Mesodermal cell (in vitro differentiated cells): ENCODE data around the gene SPRR5.

Experiments
- H3K27ac ChIP-seq: 2 replicates; pipeline ENCODE4 v1.7.0; 2013; ENCODE audit warnings: mild to moderate bottlenecking, low read depth, low read length, moderate library complexity; ENCODE audit not compliant: severe bottlenecking
- H3K36me3 ChIP-seq: 2 replicates; pipeline ENCODE4 v1.7.1; 2013; ENCODE audit warnings: mild to moderate bottlenecking, low read length, moderate library complexity; ENCODE audit not compliant: control insufficient read depth, insufficient read depth
- H3K4me1 ChIP-seq: one replicate; pipeline ENCODE4 v1.7.1; 2013; ENCODE audit warnings: mild to moderate bottlenecking, low read length; ENCODE audit not compliant: insufficient read depth, control insufficient read depth, poor library complexity, severe bottlenecking
- H3K4me3 ChIP-seq: 2 replicates; pipeline ENCODE4 v1.7.0; 2013; ENCODE audit warnings: low read length, control low read depth, mild to moderate bottlenecking; ENCODE audit not compliant: insufficient read depth, poor library complexity, severe bottlenecking; ENCODE audit errors: extremely low read depth
- H3K9me3 ChIP-seq: 2 replicates; pipeline ENCODE4 v1.7.1; 2013; ENCODE audit warnings: mild to moderate bottlenecking, low read length, moderate library complexity; ENCODE audit not compliant: control insufficient read depth
- WGBS, 2 experiments: methylation state at CpG; one replicate each; pipeline ENCODE4 v1.1.5; 2013; ENCODE audit warnings: missing lambda C conversion rate in 2 of 2; ENCODE audit not compliant: insufficient coverage in 2 of 2; 5-methylcytosine and 5-hydroxymethylcytosine counted together

The SPRR5 gene

DNA sequence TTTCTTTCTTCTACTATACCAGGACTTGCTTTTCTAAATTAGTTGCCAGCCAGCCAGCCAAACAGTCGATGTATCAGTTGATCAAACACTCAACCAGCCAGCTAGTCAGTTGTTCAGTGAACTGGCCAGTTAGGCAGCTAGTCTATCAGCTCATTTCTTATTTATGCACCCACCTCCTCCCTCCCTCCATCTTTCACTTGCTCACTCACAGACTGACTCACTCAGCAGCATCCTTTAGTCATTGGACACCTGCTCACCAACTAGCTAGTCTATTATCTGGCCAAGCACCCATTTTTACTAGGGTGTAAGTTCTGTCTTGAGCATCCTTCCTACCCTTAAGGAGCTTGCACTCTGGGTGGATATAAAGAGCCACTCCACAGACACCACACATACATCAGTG, 17.5 kb downstream of the SPRR5 start:
- 45 to 60% methylated on average over 1 of the region's 1 CpG for WGBS, 2 experiments

DNA sequence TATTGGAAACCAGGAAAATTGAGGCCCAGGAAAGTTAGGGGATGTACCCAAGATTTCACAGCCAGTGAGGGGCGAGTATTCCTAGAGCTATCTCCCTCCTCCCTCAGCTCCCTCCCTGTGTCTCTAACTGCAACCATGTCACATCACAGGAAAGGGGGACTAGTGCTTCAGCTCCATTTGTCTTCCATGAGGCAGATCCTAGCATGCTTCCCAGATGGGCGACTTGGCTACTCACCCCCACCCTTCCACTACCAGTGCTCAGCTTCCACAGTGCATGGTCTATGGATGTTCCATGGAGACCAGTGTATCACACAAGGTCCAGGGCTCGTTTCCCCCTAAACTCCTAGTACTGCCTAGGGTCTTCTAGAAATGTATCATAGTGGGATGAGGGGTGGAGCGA, 18.8 kb downstream of the SPRR5 start:
- no peaks in the 10 kb centered on the region for H3K4me1 ChIP-seq
- H3K4me3 ChIP-seq: no peak overlapping the region
- 81 to 88% methylated on average over 1 to 2 of the region's 4 CpGs for WGBS, 2 experiments
- H3K9me3 ChIP-seq: peaks cover 4% of the 10 kb centered on the region
- H3K36me3 ChIP-seq: no peaks in the 10 kb centered on the region
- H3K27ac ChIP-seq: no peak overlapping the region

More for the DNA sequence above, 17.5 kb downstream of the SPRR5 start:
- H3K36me3 ChIP-seq: no peaks in the 10 kb centered on the region
- H3K9me3 ChIP-seq: peaks cover 4% of the 10 kb centered on the region
- no peak overlapping the region for H3K4me3 ChIP-seq
- H3K27ac ChIP-seq: no peak overlapping the region
- no peaks in the 10 kb centered on the region for H3K4me1 ChIP-seq

DNA sequence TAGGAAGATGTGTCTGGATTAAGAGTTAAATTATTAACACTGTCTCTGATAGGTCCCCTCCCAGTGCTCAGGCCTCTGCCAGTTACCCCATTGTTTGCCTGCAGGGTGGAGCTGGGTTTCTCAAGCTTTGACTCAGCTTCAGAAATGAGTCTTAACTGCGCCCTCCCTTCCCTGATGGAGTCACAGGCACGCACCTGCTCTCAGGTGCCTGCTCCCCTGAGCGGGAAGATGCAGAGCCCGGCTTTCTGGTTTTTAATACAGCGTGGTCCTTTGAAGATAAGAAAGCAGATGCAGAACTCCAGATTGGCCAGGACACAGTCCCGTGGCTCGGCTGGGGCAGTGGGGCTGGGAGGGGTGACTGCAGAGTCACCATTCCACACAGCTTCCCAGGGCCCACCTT, 20.2 kb downstream of the SPRR5 start:
- Histone ChIP-seq H3K4me3 (no peak overlapping the region), H3K36me3 (no peaks in the 10 kb centered on the region), H3K4me1 (no peaks in the 10 kb centered on the region), H3K27ac (no peak overlapping the region), H3K9me3 (peaks cover 4% of the 10 kb centered on the region)
- WGBS, 2 experiments: 73 to 83% methylated on average over 2 to 7 of the region's 7 CpGs

DNA sequence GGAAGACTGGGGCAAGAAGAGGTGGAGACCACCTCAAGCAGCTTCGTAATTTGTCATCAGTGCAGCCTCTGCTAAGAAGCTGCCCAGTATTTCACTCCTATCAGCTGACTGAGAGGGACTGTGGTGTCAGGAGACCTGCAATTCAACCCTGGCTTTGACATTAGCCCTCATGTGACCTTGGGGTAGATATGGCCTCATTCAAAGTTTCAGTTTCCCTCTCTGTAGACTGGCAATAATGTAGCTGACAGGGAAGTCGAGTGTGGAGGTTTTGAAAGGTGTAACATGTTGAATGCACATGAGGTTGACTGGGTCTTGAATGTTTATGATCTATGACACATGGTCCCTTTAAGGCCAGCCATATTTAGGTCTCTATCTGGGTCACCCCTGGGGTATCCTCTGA, 21.2 kb downstream of the SPRR5 start:
- WGBS, 2 experiments: 79 to 80% methylated on average over 2 of the region's 2 CpGs
- Histone ChIP-seq H3K27ac (no peak overlapping the region), H3K36me3 (no peaks in the 10 kb centered on the region), H3K4me1 (no peaks in the 10 kb centered on the region), H3K4me3 (no peak overlapping the region), H3K9me3 (peaks cover 4% of the 10 kb centered on the region)

DNA sequence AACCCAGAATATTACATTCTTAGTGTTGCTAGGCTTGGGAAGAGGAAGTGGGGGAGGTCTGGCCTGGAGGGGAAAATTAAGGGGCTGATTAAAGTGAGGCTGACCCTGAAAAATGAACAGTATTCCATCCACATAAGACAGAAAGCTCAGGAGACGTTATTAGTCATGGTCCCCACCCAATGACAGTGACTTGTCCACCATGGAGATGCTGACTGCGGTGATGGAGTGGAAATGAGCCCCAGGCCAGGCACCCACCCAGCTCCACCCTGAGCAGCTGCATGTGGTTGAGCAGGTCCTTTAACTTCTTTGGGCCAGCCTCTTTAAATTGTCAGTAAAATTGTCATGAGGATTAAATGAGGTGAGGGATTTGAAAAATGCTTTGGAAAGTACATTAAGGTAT, 22.0 kb downstream of the SPRR5 start:
- no peak overlapping the region for H3K27ac ChIP-seq
- no peaks in the 10 kb centered on the region for H3K4me1 ChIP-seq
- peaks cover 4% of the 10 kb centered on the region for H3K9me3 ChIP-seq
- H3K4me3 ChIP-seq: no peak overlapping the region
- H3K36me3 ChIP-seq: no peaks in the 10 kb centered on the region
- WGBS, 2 experiments: 59 to 60% methylated on average over 1 to 2 of the region's 2 CpGs

DNA sequence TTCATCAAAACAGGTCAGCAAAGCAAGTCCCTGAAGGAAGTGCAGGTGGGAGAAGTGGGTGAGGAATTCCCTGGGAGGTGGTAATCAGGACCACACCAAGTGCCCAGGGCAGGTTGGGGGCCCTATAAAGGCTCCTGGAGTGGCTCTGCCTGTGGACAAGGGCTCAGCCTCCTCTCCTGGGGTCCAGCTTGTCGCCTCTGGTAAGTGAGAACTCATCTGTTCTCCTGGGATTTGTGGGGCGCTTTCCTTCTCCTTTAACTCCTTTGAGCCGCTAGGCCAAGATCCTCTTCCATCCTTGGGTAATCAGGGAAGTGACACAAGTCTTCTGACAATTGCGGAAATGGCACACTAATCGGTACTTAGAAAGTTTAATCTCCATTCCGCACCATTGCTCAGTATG, 23.5 kb downstream of the SPRR5 start, which contains the start of gene SPRR4:
Gene SPRR4, plus strand, starts transcription at position 154 of the 400 bp plus-strand sequence. CDS start 1,243 bp downstream, outside the sequence.
- H3K27ac ChIP-seq: no peak within 1 kb of the TSS
- no peaks in the 10 kb centered on the region for H3K36me3 ChIP-seq
- WGBS, 2 experiments: 88 to 89% methylated on average over 4 to 6 of the region's 6 CpGs
- H3K4me1 ChIP-seq: no peaks in the 10 kb centered on the region
- peaks cover 4% of the 10 kb centered on the region for H3K9me3 ChIP-seq
- no peak within 1 kb of the TSS for H3K4me3 ChIP-seq

DNA sequence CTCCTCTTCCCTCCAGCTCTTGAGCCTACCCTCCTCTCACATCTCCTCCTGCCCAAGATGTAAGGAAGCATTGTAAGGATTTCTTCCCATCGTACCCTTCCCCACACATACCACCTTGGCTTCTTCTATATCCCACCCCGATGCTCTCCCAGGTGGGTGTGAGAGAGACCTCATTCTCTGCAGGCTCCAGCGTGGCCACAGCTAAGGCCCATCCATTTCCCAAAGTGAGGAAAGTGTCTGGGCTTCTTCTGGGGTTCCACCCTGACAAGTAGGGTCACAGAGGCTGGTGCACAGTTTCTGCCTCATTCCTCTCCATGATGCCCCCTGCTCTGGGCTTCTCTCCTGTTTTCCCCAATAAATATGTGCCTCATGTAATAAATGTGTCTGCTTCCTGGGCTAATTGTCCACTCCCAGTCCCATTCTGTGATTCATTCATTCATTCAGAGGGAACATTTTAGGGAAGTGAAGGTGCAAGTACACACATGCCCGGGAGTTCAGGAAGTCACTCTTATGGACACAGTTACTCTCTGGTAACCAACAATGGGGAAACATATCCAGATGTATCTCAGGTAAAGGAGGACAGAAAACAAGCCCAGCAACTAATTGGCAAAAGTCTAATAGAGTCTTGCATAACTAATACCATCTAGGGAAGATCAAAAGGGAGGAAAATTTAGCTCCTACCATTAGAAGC, 25.3 kb downstream of the SPRR5 start:
- 50 to 74% methylated on average over 2 to 3 of the region's 4 CpGs for WGBS, 2 experiments
- H3K27ac ChIP-seq: no peak overlapping the region
- H3K4me3 ChIP-seq: no peak overlapping the region

DNA sequence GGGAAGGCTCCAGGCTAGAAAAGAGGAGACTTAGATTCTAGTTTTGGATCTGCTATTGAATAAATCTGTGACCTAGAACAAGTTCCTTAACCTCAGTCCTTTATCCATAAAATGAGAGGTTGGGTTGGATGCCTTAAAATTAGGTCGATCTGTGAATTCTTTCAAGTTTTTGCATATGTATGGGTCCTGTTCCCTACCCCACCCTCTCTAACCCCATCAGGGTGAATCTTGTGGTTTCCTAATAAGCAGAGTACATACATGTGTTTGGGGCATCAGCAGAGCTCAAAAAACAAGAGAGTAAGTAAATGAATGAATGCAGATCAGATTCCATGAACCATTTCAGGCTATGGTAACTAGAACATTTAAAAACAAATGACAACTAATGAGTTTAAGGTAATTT, 29.7 kb downstream of the SPRR5 start:
- no CpG with 5 or more reads among the region's 1 CpG for WGBS, 2 experiments
- H3K4me1 ChIP-seq: no peaks in the 10 kb centered on the region

More for the DNA sequence above, 25.3 kb downstream of the SPRR5 start:
- H3K9me3 ChIP-seq: peaks cover 4% of the 10 kb centered on the region
- no peaks in the 10 kb centered on the region for H3K36me3 ChIP-seq
- H3K4me1 ChIP-seq: no peaks in the 10 kb centered on the region

DNA sequence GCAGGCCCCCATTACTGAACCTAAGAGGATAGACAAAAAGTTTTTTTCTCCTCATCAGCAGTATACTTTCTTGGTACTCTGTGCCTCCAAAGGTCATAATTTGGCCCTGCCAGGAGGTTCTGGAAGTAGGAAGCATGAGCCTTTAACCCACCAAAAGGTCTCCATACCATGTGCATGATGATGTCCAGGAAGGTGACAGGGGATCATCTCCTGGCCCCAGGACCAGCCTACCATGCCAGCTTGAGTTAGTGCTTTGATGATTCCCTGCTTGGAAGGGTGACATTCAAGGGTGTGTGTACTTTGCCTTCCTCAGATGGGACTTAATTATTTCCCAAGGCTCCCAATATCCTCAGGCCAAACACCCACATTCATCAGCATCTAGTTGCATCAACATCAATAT, 30.6 kb downstream of the SPRR5 start:
- no peak overlapping the region for H3K4me3 ChIP-seq
- no peaks in the 10 kb centered on the region for H3K9me3 ChIP-seq
- no peaks in the 10 kb centered on the region for H3K36me3 ChIP-seq
- no peak overlapping the region for H3K27ac ChIP-seq
- no peaks in the 10 kb centered on the region for H3K4me1 ChIP-seq

More for the DNA sequence above, 29.7 kb downstream of the SPRR5 start:
- Histone ChIP-seq H3K4me3 (no peak overlapping the region), H3K27ac (no peak overlapping the region), H3K36me3 (no peaks in the 10 kb centered on the region), H3K9me3 (no peaks in the 10 kb centered on the region)

DNA sequence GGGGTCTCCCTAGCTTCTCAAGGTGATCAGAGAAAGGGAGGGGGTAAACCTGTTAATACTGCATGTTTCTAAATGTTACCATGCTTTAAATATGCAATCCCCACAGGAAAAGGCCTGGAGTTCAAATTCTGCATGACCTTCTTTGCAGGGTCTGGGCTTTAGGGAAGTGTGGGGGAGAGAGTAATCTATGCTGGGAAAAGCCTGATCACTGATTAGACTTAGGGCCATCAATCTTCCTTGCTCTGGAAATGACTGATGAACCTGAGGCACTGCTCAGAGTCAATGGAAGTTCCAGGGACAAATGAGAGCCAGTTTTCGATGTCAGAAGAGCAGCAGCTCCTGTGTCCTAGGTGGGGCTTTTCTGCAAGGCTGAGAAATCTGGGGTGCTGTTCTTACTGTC, 33.7 kb downstream of the SPRR5 start:
- Histone ChIP-seq H3K4me3 (no peak overlapping the region), H3K36me3 (no peaks in the 10 kb centered on the region), H3K9me3 (peaks cover 4% of the 10 kb centered on the region), H3K4me1 (no peaks in the 10 kb centered on the region), H3K27ac (no peak overlapping the region)
- 100% methylated on average over 1 of the region's 1 CpG; no CpG with 5 or more reads in 1 of the 2 experiments for WGBS, 2 experiments

DNA sequence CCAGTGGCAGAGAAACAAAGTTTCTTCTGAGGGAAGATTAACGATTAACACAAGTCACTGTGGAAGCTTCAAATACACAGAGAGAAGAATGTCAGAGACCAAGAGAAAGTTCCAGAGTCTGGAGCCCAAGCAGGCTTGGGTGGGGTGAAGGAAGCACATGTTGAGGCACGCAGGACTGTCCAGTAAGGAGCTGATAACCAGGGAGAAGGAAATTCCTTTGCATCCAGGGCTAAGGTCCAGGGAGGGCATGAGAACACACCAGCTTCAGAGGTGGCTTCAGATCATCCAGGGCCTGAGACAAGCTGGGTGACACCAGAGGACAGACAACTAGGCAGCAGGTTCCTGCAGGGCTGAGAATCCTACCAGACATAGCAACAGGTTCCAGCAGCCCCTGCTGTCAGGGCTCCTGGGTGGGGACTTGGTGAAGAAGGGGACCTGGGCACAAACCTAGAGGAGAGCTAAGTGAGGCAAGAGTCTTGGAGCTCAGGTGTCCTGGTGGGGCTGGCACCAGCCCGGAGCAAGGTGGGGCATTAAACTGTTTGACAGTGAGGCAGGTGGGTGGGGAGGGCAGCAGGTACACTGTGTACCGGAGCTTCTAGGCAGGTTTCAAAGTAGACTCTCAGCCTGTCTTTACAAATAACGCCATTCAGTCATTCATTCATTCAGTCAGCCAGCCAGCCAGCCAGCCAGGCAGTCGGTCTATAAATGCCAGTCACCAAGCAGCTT, 34.3 kb downstream of the SPRR5 start:
- Histone ChIP-seq H3K4me1 (no peaks in the 10 kb centered on the region), H3K36me3 (no peaks in the 10 kb centered on the region), H3K27ac (no peak overlapping the region), H3K9me3 (peaks cover 5% of the 10 kb centered on the region), H3K4me3 (no peak overlapping the region)
- 72 to 76% methylated on average over 5 to 6 of the region's 6 CpGs for WGBS, 2 experiments
